HCT116 (cell line): Measurements from ENCODE around the gene WAPL.

Experiments used
- ATF3 ChIP-seq: IDR thresholded peaks from 2 replicates; pipeline ENCODE4 v1.6.1; 2012
- CTCF ChIP-seq, 3 experiments: fragments of 200-600 bp in 1 of 3; sonication (generic) in 1 of 3; IDR thresholded peaks in 2 of 3; conservative IDR thresholded peaks in 1 of 3; 2 replicates each; pipeline ENCODE4 v1.5.1; 2012 to 2017; ENCODE audit warnings: low read depth in 2 of 3, low read length in 2 of 3, antibody characterized with exemption in 1 of 3, borderline replicate concordance in 1 of 3, control low read depth in 1 of 3, mild to moderate bottlenecking in 1 of 3, mixed read lengths in 1 of 3, mixed run types in 1 of 3, moderate library complexity in 1 of 3; ENCODE audit not compliant: insufficient read depth in 1 of 3
- EGR1 ChIP-seq: IDR thresholded peaks from 2 replicates; pipeline ENCODE4 v1.6.1; 2012; ENCODE audit warnings: low read depth
- EZH2phosphoT487 ChIP-seq: fragments of 200-600 bp; IDR thresholded peaks from 2 replicates; pipeline ENCODE4 v1.6.1; 2018; ENCODE audit warnings: antibody characterized with exemption, borderline replicate concordance
- MAX ChIP-seq: IDR thresholded peaks from 2 replicates; pipeline ENCODE4 v1.6.1; 2012
- POLR2A ChIP-seq: IDR thresholded peaks from 2 replicates; pipeline ENCODE4 v1.7.0; 2011; ENCODE audit warnings: borderline replicate concordance; ENCODE audit not compliant: insufficient read depth, insufficient read length; ENCODE audit errors: extremely low read depth
- POLR2AphosphoS5 ChIP-seq: IDR thresholded peaks from 2 replicates; pipeline ENCODE4 v1.6.1; 2011; ENCODE audit warnings: mild to moderate bottlenecking, low read depth, low read length, moderate library complexity
- RAD21 ChIP-seq: IDR thresholded peaks from 2 replicates; pipeline ENCODE4 v1.6.1; 2012; ENCODE audit warnings: low read depth, mild to moderate bottlenecking
- REST ChIP-seq: IDR thresholded peaks from 2 replicates; pipeline ENCODE4 v1.6.1; 2012; ENCODE audit warnings: low read depth
- SIN3A ChIP-seq: IDR thresholded peaks from 2 replicates; pipeline ENCODE4 v1.6.1; 2012; ENCODE audit warnings: low read depth
- SP1 ChIP-seq: IDR thresholded peaks from 2 replicates; pipeline ENCODE4 v1.6.1; 2012; ENCODE audit warnings: low read depth

GRCh38 chr10:86508217-86508616 lies 13.4 kb downstream of the WAPL start:
- TF ChIP-seq POLR2A (no peak), CTCF (IDR thresholded peaks at IDR 0.05 in 2 of 3, conservative IDR thresholded peaks at IDR 0.05 in 1 of 3; ENCODE audit: borderline replicate concordance in 1 of 3, insufficient read depth in 1 of 3, low read depth in 2 of 3, low read length in 2 of 3) (no peak), ATF3 (no peak), REST (no peak), SIN3A (no peak), POLR2AphosphoS5 (no peak), EZH2phosphoT487 (no peak), RAD21 (no peak), MAX (no peak), SP1 (no peak), EGR1 (no peak)
